AG04449 (cell line): ENCODE measurements around the gene LBR.
A peak's percentile ranks its signal among the peaks of the same experiment; 100 is the strongest.

Source experiments
- CTCF ChIA-PET: fragments of 350-600 bp; formaldehyde crosslinking; extraction: SDS; loops from one replicate; lab custom pipeline; 2021; ENCODE audit warnings: antibody characterized with exemption; lab: Yijun Ruan, JAX
- POLR2A ChIA-PET: fragments of 400-600, 350-600 bp; formaldehyde crosslinking; extraction: SDS; loops from one replicate; lab custom pipeline; 2020; ENCODE audit warnings: antibody characterized with exemption, inconsistent platforms; lab: Yijun Ruan, JAX
- DNase-seq: peaks from one replicate; pipeline ENCODE4 v3.0.0-alpha.2; 2010; ENCODE audit warnings: low read depth, low spot score
- H3K4me3 ChIP-seq: 2 replicates; pipeline ENCODE4 v1.5.1; 2011; ENCODE audit warnings: low read depth, mild to moderate bottlenecking, control low read depth, low read length
- CTCF ChIP-seq: IDR thresholded peaks from one replicate; pipeline ENCODE4 v1.5.1; 2011; ENCODE audit warnings: mild to moderate bottlenecking, moderate library complexity, low read length, control low read depth, inconsistent platforms; ENCODE audit not compliant: insufficient read depth; ENCODE audit errors: missing control alignments

The LBR gene

GRCh38 chr1:225425201-225425786, 2.5 kb downstream of the LBR start:
- ChIA-PET POLR2A (interaction anchor here (0.6 to 1.1 kb wide), 2 partner anchors 36 to 102 kb away, joined by 3 read pairs; no protein-coding TSS in a partner anchor), CTCF (interaction anchor here (0.9 to 1.4 kb wide), 4 partner anchors 8 to 552 kb away, joined by 3 to 5 read pairs (median 4); no protein-coding TSS in a partner anchor)
- no peak for TF ChIP-seq CTCF
- DNase-seq, result no peak
- peak overlapping the region; percentile 43 for H3K4me3 ChIP-seq

- DNase-seq, result no peak
- H3K4me3 ChIP-seq, result peak overlapping the region; percentile 43
- ChIA-PET CTCF (interaction anchor here (0.9 to 1.4 kb wide), 3 partner anchors 104 to 552 kb away, joined by 3 to 5 read pairs (median 4); no protein-coding TSS in a partner anchor), POLR2A (interaction anchor here (0.6 to 1.1 kb wide), 2 partner anchors 36 to 101 kb away, joined by 3 read pairs; no protein-coding TSS in a partner anchor)
- no peak for TF ChIP-seq CTCF
These were observed 3.2 kb downstream of the LBR start for GRCh38 chr1:225424562-225425200.

GRCh38 chr1:225423518-225423855, 4.4 kb downstream of the LBR start:
- CTCF ChIA-PET, result no interaction called here
- DNase-seq, result no peak
- no peak overlapping the region for H3K4me3 ChIP-seq
- POLR2A ChIA-PET, result no interaction called here
- no peak for TF ChIP-seq CTCF

- TF ChIP-seq CTCF, result no peak
- DNase-seq, result no peak
- CTCF ChIA-PET, result no interaction called here
- POLR2A ChIA-PET, result no interaction called here
- no peak overlapping the region for H3K4me3 ChIP-seq
These were observed 4.9 kb downstream of the LBR start for GRCh38 chr1:225422795-225423517.

GRCh38 chr1:225422031-225422605, 5.7 kb downstream of the LBR start:
- ChIA-PET POLR2A (no interaction called here), CTCF (no interaction called here)
- H3K4me3 ChIP-seq, result no peak overlapping the region
- no peak for DNase-seq
- TF ChIP-seq CTCF, result no peak
